CD4-positive, alpha-beta T cell (primary cell): Measurements from ENCODE around the gene TFR2. TPM values are rescaled to one million over a fixed set of nuclear protein-coding genes. Genes with fewer than 3 reads are reported as not detected.

Experiments
- ATAC-seq: fragments of 200-7000 bp; cut with Tn5 transposase; one replicate; pipeline ENCODE4 v1.10.0; 2022; ENCODE audit warnings: mild to moderate bottlenecking; ENCODE audit not compliant: poor library complexity
- CTCF ChIA-PET: fragments of 350-600 bp; sonication (Branson Sonifier 250); formaldehyde crosslinking; loops from one replicate; lab custom pipeline; 2021; ENCODE audit warnings: antibody characterized with exemption, inconsistent platforms; lab: Charles Lee
- POLR2A ChIA-PET: fragments of 350-600 bp; sonication (Branson Sonifier 250); formaldehyde crosslinking; loops from one replicate; lab custom pipeline; 2021; ENCODE audit warnings: antibody characterized with exemption, inconsistent platforms; lab: Charles Lee
- DNase-seq, 14 experiments: peaks; one replicate each; pipeline ENCODE4 v3.0.0-alpha.2; 2013 to 2020; ENCODE audit warnings: mixed read lengths in 2 of 14
- H3K27ac ChIP-seq, 2 donors: one replicate each; pipeline versions ENCODE4 v1.5.1 to v1.7.0; 2013; ENCODE audit warnings: low read length in 2 of 2, low read depth in 1 of 2, mild to moderate bottlenecking in 1 of 2
- H3K27me3 ChIP-seq, 2 experiments: 1 replicate in 1 of 2; 2 replicates in 1 of 2; pipeline versions ENCODE4 v1.6.1 to v1.7.0; 2013; ENCODE audit warnings: low read length in 2 of 2, control low read depth in 1 of 2, mild to moderate bottlenecking in 1 of 2, moderate library complexity in 1 of 2; ENCODE audit not compliant: insufficient read depth in 2 of 2, control insufficient read depth in 1 of 2
- H3K36me3 ChIP-seq: one replicate; pipeline ENCODE4 v1.6.1; 2013; ENCODE audit warnings: low read length, control low read depth; ENCODE audit not compliant: insufficient read depth
- H3K4me1 ChIP-seq: one replicate; pipeline ENCODE4 v1.6.1; 2013; ENCODE audit warnings: low read length, control low read depth; ENCODE audit not compliant: insufficient read depth
- H3K4me3 ChIP-seq: one replicate; pipeline ENCODE4 v1.5.1; 2013; ENCODE audit warnings: mild to moderate bottlenecking, low read length, moderate library complexity
- H3K9me3 ChIP-seq, 2 experiments: 1 replicate in 1 of 2; 2 replicates in 1 of 2; pipeline versions ENCODE4 v1.6.1 to v1.7.0; 2013; ENCODE audit warnings: low read length in 2 of 2, mild to moderate bottlenecking in 2 of 2, control low read depth in 1 of 2, moderate library complexity in 1 of 2; ENCODE audit not compliant: control insufficient read depth in 1 of 2, insufficient read depth in 1 of 2
- H3K27ac Mint-ChIP-seq: one replicate; pipeline ENCODE4 v1.8.0; 2020; ENCODE audit warnings: mixed read lengths
- H3K27me3 Mint-ChIP-seq: one replicate; pipeline ENCODE4 v1.8.0; 2021; ENCODE audit warnings: mixed read lengths
- H3K36me3 Mint-ChIP-seq: one replicate; pipeline ENCODE4 v1.8.0; 2021; ENCODE audit warnings: low read depth, mixed read lengths
- H3K4me1 Mint-ChIP-seq: one replicate; pipeline ENCODE4 v1.8.0; 2021; ENCODE audit warnings: low read depth, mixed read lengths
- H3K4me3 Mint-ChIP-seq: one replicate; pipeline ENCODE4 v1.8.0; 2020; ENCODE audit warnings: mild to moderate bottlenecking, mixed read lengths
- H3K9me3 Mint-ChIP-seq: one replicate; pipeline ENCODE4 v1.8.0; 2020; ENCODE audit warnings: mixed read lengths
- intact Hi-C, 2 experiments: fragments of 100-400 bp; cut with DNase I in 1 of 2; cut with micrococcal nuclease in 1 of 2; formaldehyde crosslinking; loops; one replicate each; pipeline versions ENCODE4 v1.15.1 to v1.9.0; 2023 to 2025; cut with DNase I, micrococcal nuclease
- total RNA-seq, 174 experiments: library from RNA in 2 of 174; stranded (reverse) in 2 of 174; gene quantifications; one replicate each; pipeline ENCODE4 v1.2.3 and lab custom pipeline; 2021 to 2026
- TF ChIP-seq, protein P1 (sequence below): fragments of 200-600 bp; IDR thresholded peaks from one replicate; pipeline ENCODE4 v1.8.0; 2022; ENCODE audit warnings: antibody characterized with exemption, mild to moderate bottlenecking

Gene TFR2
- total RNA-seq, 2 experiments from 2014 or later = 1.7 to 2.3 TPM

DNA sequence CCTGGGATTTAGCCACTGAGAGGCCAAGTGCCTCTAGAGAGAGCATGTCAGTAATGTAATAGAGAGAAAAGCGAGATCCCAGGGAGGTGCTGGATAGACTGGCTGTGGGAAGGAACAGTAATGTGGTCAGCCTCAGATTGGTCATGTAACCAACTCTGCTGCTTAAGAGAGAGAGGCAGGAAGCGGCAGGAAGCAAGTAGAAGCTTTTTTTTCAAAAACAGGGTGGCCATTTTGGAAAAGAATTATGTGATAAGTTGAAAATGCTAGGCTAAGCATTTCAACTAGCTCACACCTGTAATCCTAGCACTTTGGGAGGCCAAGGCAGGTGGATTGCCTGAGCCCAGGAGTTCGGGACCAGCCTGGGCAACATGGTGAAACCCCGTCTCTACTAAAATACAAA, 42.9 kb downstream of the TFR2 start:
- H3K27me3 Mint-ChIP-seq = no peaks in the 10 kb centered on the region
- H3K36me3 Mint-ChIP-seq = no peaks in the 10 kb centered on the region
- no peak overlapping the region for H3K27ac ChIP-seq
- POLR2A ChIA-PET = interaction anchor here (2.9 kb wide), 1 partner anchor 12 kb away, joined by 10 read pairs; the partner anchor contains the start of genes FBXO24 and LRCH4
- peaks cover 3% of the 10 kb centered on the region for H3K4me1 Mint-ChIP-seq
- TF ChIP-seq, protein P1, sequence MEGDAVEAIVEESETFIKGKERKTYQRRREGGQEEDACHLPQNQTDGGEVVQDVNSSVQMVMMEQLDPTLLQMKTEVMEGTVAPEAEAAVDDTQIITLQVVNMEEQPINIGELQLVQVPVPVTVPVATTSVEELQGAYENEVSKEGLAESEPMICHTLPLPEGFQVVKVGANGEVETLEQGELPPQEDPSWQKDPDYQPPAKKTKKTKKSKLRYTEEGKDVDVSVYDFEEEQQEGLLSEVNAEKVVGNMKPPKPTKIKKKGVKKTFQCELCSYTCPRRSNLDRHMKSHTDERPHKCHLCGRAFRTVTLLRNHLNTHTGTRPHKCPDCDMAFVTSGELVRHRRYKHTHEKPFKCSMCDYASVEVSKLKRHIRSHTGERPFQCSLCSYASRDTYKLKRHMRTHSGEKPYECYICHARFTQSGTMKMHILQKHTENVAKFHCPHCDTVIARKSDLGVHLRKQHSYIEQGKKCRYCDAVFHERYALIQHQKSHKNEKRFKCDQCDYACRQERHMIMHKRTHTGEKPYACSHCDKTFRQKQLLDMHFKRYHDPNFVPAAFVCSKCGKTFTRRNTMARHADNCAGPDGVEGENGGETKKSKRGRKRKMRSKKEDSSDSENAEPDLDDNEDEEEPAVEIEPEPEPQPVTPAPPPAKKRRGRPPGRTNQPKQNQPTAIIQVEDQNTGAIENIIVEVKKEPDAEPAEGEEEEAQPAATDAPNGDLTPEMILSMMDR = no peak
- no peak for DNase-seq
- H3K4me3 Mint-ChIP-seq = no peak overlapping the region
- no peaks in the 10 kb centered on the region for H3K36me3 ChIP-seq
- H3K4me3 ChIP-seq = no peak overlapping the region
- CTCF ChIA-PET = interaction anchor here (1.9 kb wide), 1 partner anchor 10 kb away, joined by 5 read pairs; no protein-coding TSS in a partner anchor
- H3K9me3 Mint-ChIP-seq = no peaks in the 10 kb centered on the region
- ATAC-seq = no peak
- H3K9me3 ChIP-seq = no peaks in the 10 kb centered on the region
- no peaks in the 10 kb centered on the region for H3K27me3 ChIP-seq
- intact Hi-C loops = no loop called here
- no peak overlapping the region for H3K27ac Mint-ChIP-seq
- peaks cover 4% of the 10 kb centered on the region for H3K4me1 ChIP-seq

DNA sequence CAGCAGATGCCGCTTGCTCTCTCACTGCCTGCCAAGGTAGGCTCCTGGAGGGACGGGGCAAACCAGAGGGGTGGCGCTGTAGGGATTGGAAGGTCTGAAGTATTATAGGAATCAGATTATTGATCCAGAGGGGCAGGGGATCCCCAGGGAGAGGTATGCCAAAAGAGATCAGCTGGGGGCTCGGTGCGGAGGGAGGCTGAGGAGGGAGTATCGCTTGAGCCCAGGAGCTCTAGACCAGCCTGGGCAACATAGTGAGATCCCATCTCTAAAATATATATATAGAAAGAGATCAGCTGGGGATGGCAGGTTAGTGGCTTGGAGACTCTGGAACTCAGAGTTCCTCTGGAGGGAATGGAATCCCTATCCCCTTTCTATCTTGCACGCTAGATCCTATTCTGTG, 46.2 kb downstream of the TFR2 start:
- intact Hi-C loops = no loop called here
- ChIA-PET CTCF (no interaction called here), POLR2A (interaction anchor here (2.6 kb wide), 1 partner anchor 9 kb away, joined by 14 read pairs; the partner anchor contains the start of genes FBXO24 and LRCH4)
- ATAC-seq = no peak
- Mint-ChIP-seq H3K36me3 (no peaks in the 10 kb centered on the region), H3K27ac (no peak overlapping the region), H3K9me3 (no peaks in the 10 kb centered on the region), H3K27me3 (no peaks in the 10 kb centered on the region), H3K4me3 (no peak overlapping the region), H3K4me1 (no peaks in the 10 kb centered on the region)
- no peaks in the 10 kb centered on the region for H3K4me1 ChIP-seq
- no peak for DNase-seq
- H3K27ac ChIP-seq = no peak overlapping the region
- H3K9me3 ChIP-seq = no peaks in the 10 kb centered on the region
- TF ChIP-seq, protein P1 = no peak
- H3K36me3 ChIP-seq = no peaks in the 10 kb centered on the region
- no peak overlapping the region for H3K4me3 ChIP-seq
- H3K27me3 ChIP-seq = peaks cover 0 to 5% of the 10 kb centered on the region in 2 experiments

DNA sequence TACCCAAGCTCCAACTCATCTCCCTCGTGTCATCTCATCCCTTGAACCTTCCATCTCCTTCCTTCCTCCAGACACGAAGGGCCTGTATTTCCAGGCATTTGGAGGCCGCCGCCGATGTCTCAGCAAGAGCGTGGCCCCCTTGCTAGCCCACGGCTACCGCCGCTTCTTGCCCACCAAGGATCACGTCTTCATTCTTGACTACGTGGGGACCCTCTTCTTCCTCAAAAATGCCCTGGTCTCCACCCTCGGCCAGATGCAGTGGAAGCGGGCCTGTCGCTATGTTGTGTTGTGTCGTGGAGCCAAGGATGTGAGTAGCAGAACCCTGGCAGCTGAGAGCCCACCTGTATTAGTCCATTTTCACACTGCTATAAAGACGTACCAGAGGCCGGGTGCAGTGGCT, 49.8 kb downstream of the TFR2 start:
- POLR2A ChIA-PET = interaction anchor here (1.2 kb wide), 1 partner anchor 28 kb away, joined by 5 read pairs; no protein-coding TSS in a partner anchor

More for the DNA sequence above, 49.8 kb downstream of the TFR2 start:
- Histone ChIP-seq H3K9me3 (no peaks in the 10 kb centered on the region), H3K27me3 (peaks cover 0 to 5% of the 10 kb centered on the region in 2 experiments), H3K4me3 (no peak overlapping the region), H3K36me3 (no peaks in the 10 kb centered on the region), H3K27ac (no peak overlapping the region), H3K4me1 (peaks cover 9% of the 10 kb centered on the region)
- Mint-ChIP-seq H3K4me1 (peaks cover 8% of the 10 kb centered on the region), H3K9me3 (no peaks in the 10 kb centered on the region), H3K27ac (no peak overlapping the region), H3K4me3 (no peak overlapping the region), H3K27me3 (no peaks in the 10 kb centered on the region), H3K36me3 (no peaks in the 10 kb centered on the region)
- CTCF ChIA-PET = no interaction called here
- ATAC-seq (no peak), DNase-seq (no peak)
- intact Hi-C loops = no loop called here
- TF ChIP-seq, protein P1 = no peak
